GM21528 (cell line): Measurements from ENCODE around the gene BARX2.

ENCODE experiments used
- ATAC-seq: cut with Tn5 transposase; IDR thresholded peaks from one replicate; pipeline ENCODE4 v1.9.1; 2021; ENCODE audit warnings: mild to moderate bottlenecking, moderate library complexity; ENCODE audit not compliant: unreplicated experiment, low FRiP score

Gene BARX2

GRCh38 chr11:129434641-129435498 lies 59.2 kb downstream of the BARX2 start:
- no peak for ATAC-seq

GRCh38 chr11:129435499-129436245 lies 60.0 kb downstream of the BARX2 start:
- ATAC-seq: no peak

- ATAC-seq: no peak
Measured at GRCh38 chr11:129436573-129436972, 60.9 kb downstream of the BARX2 start.

- ATAC-seq: no peak
Measured at GRCh38 chr11:129440028-129440713, 64.5 kb downstream of the BARX2 start.

GRCh38 chr11:129442171-129442570 lies 66.5 kb downstream of the BARX2 start:
- no peak for ATAC-seq

- no peak for ATAC-seq
Measured at GRCh38 chr11:129443276-129443675, 67.6 kb downstream of the BARX2 start.

- ATAC-seq: no peak
Measured at GRCh38 chr11:129444274-129444673, 68.6 kb downstream of the BARX2 start.

- no peak for ATAC-seq
Measured at GRCh38 chr11:129445226-129445625, 69.6 kb downstream of the BARX2 start.

GRCh38 chr11:129446572-129446971 lies 70.9 kb downstream of the BARX2 start:
- no peak for ATAC-seq

GRCh38 chr11:129447654-129448239 lies 72.1 kb downstream of the BARX2 start:
- ATAC-seq: no peak

GRCh38 chr11:129451524-129451923 lies 75.9 kb downstream of the BARX2 start:
- ATAC-seq: no peak

GRCh38 chr11:129453293-129453721 lies 77.7 kb downstream of the BARX2 start:
- ATAC-seq: no peak

- ATAC-seq: no peak
Measured at GRCh38 chr11:129455101-129455500, 79.5 kb downstream of the BARX2 start.

GRCh38 chr11:129455756-129456655 lies 80.4 kb downstream of the BARX2 start:
- no peak for ATAC-seq

GRCh38 chr11:129457321-129457720 lies 81.7 kb downstream of the BARX2 start:
- ATAC-seq: no peak

GRCh38 chr11:129458278-129458677 lies 82.6 kb downstream of the BARX2 start:
- ATAC-seq: no peak

GRCh38 chr11:129458756-129459535 lies 83.3 kb downstream of the BARX2 start:
- ATAC-seq: no peak

GRCh38 chr11:129460714-129461113 lies 85.1 kb downstream of the BARX2 start:
- no peak for ATAC-seq

GRCh38 chr11:129484068-129484467 lies 108.4 kb downstream of the BARX2 start:
- ATAC-seq: no peak
